Limb (tissue), 2 donors: ENCODE measurements around the gene SLC22A12.

Experiments used
- DNase-seq, 2 donors: peaks; one replicate each; pipeline ENCODE4 v3.0.0-alpha.2; 2016; ENCODE audit errors: extremely low spot score in 2 of 2

The SLC22A12 gene

GRCh38 chr11:64624883-64625481, 34.0 kb downstream of the SLC22A12 start:
- no peak for DNase-seq

DNA sequence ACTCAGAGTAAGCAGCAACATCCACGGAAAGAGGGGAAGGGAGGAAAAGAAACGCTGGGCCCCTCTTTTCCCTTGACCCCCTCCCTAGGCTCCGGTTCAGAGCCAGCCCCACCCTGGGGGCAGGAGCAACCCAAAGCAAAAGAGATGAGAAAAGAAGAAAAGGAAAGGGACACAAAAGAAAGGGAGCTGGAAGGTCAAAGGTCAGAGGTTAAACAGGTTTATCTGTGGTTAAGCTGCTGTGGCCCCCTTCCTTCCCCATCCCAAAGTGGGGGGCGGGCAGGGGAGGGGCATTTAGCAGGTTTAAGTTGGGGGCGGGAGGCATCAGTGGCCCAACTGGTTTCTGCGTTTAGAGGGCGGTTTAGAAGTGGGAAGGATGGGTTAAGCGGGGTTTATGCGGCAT, 35.6 kb downstream of the SLC22A12 start:
- no peak for DNase-seq

- no peak for DNase-seq
These were observed 36.4 kb downstream of the SLC22A12 start for GRCh38 chr11:64627371-64627770.

DNA sequence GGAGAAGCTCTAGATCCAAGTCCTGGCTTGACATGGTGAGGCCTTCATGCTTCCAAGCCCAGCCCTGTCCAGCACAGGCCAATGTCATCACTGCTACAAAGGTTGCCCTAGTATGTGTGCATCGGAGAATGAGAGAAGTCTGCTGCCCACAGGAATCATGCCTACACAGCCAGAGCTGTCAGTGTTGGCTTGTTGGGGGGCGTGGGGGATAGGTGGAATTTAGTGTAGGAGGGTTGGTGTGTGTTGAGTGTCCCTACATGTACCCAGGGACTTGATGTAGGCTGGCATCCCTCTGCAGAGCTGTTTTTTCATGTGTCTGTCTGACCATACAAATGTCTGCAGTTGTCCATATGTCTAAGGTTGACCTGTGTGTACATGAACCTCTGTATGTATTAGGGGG, 37.6 kb downstream of the SLC22A12 start:
- no peak for DNase-seq

DNA sequence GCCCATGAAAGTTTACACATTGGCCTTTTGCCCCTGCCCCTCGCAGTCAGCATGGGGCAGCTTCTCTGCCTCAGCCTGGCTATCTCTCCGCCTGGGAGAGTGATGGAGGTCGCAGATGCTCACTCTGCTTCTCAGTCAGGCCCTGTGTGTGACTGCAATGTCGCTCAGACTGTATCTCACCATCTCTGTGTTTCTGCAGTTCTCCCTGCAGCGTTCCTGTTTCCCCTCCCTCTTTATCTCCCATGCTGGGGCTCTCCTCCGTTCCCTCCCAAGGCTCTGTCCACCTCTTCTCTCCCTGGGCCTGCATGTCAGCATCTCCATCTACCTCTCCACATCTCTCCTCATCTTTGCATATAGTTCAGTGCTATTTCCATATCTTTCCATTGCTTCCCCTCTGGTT, 38.1 kb downstream of the SLC22A12 start:
- DNase-seq = no peak

- DNase-seq = peak in 1 of 2 donors; percentile 68
These were observed 39.0 kb downstream of the SLC22A12 start for GRCh38 chr11:64629796-64630562.

DNA sequence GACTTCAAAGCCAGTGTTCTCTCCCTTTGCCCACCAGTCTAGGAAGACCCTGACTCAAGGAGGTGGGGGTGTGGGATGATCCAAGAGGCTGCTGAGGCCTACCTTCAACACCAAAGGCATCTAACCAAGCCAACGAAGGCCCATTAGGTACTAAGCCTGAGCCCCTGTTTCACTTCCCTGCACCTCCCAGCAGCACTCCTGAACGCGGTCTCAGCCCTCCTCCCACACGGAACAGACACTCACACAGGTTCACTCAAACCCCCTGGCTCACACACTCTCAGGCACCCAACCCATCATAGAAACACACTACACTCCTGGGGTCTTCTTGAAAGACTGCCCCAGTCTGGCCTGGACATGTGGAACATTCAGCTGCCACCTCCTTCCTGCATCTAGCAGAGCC, 40.7 kb downstream of the SLC22A12 start:
- DNase-seq = no peak

DNA sequence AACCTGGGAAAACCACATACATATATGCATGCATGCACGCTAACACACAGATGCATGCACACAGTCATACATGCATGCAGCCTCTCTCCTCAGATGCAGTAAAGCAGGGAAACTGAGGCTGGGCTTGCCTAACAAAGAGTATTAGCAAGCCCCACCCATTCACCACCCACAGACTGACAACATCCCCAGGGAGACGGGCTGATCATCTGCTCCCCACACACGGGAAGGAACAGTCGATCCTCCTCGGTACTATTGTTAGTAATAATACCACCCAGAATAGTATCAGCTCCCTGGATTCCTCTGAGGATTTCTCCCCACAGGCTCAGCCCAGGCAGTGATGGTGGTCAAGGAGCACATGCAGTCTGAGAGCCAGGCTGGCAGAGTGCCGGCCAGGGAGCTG, 41.2 kb downstream of the SLC22A12 start:
- no peak for DNase-seq

- DNase-seq = no peak
These were observed 41.6 kb downstream of the SLC22A12 start for GRCh38 chr11:64632654-64633053.

DNA sequence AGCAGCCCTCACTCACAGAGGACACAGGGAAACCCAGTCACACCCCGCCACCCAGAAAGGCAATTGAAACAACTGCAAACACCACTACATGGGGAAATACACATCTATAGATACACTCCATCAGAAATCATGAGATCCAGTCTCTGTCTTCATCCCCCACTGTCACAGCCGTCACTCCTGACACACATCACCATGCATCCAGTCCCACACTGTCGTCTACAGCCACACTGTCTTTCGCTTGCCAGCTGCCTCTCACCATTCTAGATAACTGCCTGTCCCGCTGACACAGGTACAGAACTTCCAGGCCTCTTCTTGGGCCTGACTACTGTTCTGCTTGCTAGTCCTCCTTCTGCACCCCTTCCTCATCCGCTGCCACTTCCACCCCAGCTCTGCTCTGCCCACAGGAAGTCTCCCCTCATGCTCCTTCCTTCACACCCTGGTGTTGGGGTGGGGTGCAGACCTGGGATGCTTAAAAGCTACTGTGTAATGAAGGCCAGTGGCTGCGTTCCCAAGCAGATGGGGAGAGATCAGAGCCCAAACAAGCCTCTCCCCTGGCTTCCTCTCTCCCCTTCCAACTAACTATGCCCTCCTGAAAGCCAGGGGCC, 42.6 kb downstream of the SLC22A12 start:
- DNase-seq = no peak

DNA sequence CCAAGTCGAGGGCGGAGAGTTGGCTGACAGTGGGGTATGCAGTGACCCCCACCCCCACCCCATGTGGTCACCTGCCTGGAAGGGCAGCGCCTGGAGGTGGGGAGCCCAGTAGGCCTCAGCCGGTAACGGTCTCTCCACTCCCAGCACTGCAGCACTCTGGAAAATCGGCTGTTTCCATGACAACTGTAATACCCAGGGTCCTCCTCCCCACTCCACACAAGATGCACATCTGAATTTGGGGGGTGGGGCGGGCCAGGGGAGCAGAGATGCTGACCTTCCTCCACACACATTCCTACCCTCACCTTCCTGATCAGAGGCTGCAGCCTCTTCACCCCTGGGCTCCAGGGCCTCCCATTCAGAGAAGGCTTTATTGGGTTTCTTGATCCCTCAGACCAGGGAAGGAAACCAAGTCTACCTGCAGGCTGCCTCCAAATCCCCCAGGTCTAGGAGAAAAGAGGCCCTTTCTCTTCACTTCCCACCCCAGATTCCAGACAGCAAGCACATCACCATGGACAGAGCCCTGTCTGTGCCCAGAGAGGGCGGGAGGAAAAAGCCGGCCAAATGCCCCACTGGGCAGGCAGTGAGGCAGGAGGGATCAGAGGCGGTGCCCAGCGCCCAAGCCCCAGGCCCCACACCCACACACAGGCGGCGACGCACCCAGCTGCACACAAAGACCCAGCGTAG, 46.5 kb downstream of the SLC22A12 start:
- no peak for DNase-seq

DNA sequence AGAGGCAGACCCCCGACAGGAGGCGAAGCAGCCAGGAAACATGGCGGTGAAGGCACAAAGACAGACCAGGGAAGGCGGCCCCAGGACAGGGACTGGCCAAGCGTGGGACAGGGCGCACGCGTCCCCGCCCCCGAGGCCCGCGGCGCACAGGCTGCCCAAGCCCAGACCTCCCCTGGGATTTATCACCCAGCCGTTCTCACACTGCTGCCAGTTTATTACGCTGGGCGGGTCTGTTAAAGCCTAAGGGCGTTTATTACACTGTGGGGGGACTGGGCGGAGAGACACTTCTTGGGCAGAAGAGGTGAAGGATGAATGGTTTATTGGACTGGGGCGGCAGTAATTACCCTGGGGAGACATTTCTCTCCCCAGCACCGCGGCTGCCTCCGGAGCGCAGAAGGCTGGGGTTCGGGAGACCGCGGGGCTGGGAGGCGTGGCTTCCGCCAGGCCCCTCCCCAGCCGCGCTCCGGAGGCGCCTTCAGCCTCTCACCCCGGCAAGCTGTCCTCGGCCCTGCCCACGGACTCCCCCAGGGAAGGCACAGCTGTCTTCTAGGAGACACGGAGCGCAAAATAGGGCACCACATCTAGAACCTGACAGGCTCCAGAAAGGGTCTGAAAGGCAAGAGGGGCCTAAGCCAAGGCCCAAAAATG, 47.1 kb downstream of the SLC22A12 start:
- DNase-seq = peak in 1 of 2 donors; percentile 68

DNA sequence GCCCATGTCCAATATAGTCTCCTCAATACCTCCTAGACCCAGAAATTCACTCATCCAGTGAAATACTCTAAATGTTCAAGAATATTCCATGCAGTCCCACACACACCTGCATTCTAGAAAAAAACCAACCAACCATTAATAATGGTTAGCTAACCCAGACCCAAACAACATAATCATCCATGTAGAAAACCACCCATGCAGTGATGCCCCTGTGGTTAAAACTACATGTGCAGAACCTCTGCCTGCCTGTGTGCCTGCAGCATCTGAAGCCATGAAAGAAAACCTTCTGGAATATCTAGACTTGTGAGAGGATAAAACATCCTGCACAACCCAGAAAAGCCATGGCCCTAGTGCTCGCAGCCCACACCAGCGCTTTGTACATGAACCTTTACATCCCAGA, 47.8 kb downstream of the SLC22A12 start:
- DNase-seq = no peak

DNA sequence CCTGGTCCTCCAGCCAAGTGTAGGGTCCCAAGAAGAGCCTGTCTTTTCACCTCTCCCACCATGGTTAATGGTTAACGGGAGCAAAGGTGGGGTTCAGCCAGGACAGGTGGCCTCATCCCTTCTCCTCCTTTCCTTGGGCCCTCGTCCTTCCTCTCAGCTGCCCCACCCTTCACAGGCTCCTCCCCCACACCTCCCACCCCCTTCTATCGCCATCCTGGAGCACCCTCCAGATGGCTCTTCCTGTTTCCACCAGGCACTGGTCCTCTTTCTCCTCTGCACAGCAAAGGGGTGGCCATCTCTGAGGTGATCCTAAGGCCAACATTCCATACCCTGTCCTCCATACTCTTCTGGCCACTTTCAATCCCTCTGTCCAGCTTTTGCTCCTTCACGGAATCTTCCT, 48.9 kb downstream of the SLC22A12 start:
- no peak for DNase-seq

- no peak for DNase-seq
These were observed 50.8 kb downstream of the SLC22A12 start for GRCh38 chr11:64641596-64642417.

DNA sequence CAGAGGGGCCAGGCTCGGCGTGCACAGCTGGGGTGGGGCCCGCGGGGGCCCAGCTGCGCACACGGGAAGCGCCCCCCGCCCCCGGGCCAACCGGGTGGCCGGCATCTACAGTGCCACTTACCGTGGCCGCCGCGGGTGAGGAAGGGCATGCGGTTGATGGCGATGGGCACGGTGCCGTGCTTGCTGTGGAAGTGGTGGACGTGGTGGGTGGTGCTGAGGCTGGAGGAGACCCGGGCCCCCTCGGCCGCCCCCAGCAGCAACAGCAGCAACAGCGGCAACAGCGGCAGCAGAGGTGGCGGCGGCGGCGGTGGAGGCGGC, 51.4 kb downstream of the SLC22A12 start:
- no peak for DNase-seq

DNA sequence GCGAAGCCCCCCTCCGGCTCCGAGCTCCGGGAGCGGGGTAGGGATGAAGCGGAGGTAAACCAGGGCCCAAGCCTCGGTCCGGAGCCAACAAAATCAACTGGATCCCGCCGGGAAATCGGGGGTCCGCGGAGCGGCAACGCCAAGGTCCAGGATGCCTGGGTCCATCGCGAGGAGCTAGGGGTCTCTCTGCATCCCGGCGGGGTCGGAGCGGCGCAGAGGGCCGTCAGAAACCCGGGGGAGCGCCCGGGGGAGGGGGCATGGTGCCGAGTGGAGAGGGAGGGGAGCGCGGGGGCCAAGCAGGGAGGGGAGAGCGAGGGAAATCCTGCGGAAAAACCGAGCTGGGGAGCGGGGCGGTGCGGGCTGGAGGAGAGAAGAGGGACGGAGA, 51.8 kb downstream of the SLC22A12 start:
- DNase-seq = no peak

DNA sequence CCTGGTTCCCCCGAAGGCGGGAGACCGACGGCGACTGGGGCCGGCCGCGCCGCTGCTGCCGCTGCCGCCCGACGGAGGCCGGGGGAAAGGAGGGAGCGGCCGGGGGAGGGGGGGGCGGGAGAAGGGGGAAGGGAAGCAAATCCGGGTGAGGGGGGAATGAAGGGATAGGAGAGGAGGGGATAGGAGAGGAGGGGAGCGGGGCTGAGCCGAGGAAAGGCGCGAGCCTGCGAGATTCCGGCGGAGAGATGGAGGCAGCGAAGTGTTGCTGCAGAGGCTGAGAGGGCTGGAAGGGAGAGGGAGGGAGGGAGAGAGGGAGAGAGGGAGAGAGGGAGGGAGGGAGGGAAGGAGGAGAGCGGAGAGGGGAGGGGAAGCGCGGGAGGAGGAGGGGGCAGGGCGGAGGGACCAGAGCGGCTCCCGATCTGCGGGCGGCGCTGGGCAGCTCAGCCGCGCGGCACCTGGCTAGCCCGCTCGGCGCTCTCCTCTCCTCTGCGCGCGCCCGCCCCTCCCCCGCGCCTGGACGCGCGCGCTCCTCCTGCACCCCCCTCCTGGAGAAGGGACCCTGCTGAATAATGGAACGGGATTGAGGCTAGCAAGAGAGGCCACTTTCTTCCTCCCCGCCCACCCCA, 52.3 kb downstream of the SLC22A12 start:
- DNase-seq = peak; percentile 58 to 78

- DNase-seq = no peak
These were observed 53.1 kb downstream of the SLC22A12 start for GRCh38 chr11:64643920-64644646.
